Stimulated activated CD8-positive, alpha-beta memory T cell treated with anti-CD3 and anti-CD28 coated beads, Interleukin-12 subunit alpha, Interleukin-12 subunit beta, amount 100 ng/mL, for 24 hours (primary cell): Measurements from ENCODE around the gene ZNF70.
"Not testable (repeated sequence)": the region's sequence is repeated elsewhere in the genome, so short reads cannot be mapped to it uniquely, and the experiment has no call there.

Source experiments
- DNase-seq: peaks from one replicate; pipeline ENCODE4 v3.0.0-alpha.2; 2020; ENCODE audit errors: extremely low read depth

ZNF70 gene

GRCh38 chr22:23756891-23757290 lies 6.0 kb upstream of the ZNF70 start:
- no peak for DNase-seq

DNA sequence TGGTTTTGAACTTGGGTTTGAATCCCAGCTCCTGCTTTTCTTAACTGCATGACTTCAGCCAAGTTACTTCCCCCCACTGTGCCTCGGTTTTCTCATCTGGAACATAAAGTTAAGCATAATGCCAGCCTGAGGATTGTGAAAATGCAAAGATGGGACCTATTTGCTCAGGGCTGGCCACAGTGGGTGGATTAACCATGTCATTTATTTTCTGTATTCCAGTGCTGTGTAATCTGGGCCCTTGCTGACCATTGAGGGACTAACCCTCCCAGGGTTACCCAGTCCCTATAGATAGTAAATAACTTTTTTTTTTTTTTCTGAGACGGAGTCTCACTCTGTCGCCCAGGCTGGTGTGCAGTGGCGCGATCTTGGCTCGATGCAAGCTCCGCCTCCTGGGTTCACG lies 4.8 kb upstream of the ZNF70 start:
- DNase-seq: no peak

GRCh38 chr22:23754980-23755636 lies 4.2 kb upstream of the ZNF70 start:
- no peak for DNase-seq

DNA sequence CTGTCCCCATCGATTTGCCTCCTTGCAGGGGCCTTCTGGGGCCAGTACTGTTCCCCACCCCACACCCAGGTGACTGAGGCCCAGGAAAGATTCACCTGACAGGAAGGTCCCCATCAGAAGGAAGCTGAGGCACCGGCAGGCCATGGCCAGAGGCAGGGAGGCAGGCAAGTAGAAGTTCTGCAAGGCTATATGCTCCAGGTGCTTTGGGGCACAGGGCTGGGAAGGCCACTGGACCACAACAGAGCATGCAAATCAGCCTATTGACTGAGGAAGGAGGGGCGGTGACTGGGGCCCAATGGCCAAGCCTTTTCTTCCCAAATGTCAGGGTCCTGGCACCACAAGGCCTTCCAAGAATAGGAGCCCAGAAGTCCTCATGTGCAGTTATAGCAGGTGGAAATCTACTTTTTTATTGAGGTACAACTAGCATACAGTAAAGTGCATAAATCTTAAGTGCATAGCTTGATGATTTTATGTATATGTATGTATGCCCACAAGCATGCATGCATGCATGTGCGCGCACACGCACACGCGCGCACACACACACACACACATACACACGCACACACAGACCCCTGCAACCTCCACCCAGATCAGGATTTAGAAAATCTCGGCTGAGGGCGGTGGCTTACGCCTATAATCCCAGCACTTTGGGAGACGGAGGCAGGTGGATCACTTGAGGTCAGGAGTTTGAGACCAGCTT lies 3.5 kb upstream of the ZNF70 start, which contains the start of gene VPREB3:
VPREB3 (minus strand) TSS at position 206 of the 700 bp plus-strand sequence; CDS start at position 144, 62 bp downstream.
- DNase-seq: no peak

- no peak for DNase-seq
Measured at GRCh38 chr22:23753385-23753784, 2.5 kb upstream of the ZNF70 start.

DNA sequence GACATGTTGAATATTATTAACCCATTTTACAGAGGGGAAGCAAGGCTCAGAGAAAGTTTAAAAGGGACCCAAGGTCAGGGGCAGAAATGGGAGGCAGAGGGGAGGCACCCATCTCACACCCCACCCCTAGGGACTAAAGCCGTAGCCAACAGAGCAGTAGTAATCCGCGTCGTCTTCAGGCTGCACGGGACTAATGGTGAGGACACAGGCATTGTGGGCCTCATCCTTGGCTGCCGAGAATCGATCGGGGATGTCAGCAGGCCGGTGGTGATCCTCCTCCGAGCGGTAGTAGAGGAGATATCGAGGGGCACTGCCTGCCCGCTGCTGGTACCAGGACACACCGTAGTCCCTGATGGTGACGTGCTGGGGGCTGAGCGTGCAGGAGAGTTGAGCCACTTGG lies 1.8 kb upstream of the ZNF70 start:
- no peak for DNase-seq

GRCh38 chr22:23752090-23752691 lies 1.3 kb upstream of the ZNF70 start:
- DNase-seq: no peak

DNA sequence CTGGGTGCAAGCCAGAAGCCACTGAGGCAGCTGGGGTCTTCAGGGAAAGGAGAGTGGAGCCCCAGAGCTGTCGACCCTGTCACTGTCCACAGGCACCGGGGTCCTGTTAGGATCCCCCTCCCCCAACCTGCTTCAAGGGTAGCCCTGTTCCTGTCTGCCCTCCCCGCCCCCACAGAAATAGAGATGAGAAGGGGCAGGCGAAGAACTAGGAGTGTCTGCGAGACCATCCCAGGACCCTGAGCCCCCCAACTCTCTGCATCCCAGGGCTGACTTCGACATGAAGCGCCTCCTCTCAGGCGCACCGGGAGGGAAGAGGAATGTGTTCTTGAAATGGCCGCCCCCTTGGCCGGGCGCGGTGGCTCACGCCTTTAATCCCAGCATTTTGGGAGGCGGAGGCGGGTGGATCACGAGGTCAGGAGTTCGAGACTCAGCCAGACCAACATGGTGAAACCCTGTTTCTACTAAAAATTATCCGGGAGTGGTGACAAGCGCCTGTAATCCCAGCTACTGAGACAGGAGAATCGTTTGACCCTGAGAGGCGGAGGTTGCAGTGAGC lies 607 bp upstream of the ZNF70 start:
- no peak for DNase-seq

- no peak for DNase-seq
Measured at GRCh38 chr22:23750367-23750713, 572 bp downstream of the ZNF70 start.

DNA sequence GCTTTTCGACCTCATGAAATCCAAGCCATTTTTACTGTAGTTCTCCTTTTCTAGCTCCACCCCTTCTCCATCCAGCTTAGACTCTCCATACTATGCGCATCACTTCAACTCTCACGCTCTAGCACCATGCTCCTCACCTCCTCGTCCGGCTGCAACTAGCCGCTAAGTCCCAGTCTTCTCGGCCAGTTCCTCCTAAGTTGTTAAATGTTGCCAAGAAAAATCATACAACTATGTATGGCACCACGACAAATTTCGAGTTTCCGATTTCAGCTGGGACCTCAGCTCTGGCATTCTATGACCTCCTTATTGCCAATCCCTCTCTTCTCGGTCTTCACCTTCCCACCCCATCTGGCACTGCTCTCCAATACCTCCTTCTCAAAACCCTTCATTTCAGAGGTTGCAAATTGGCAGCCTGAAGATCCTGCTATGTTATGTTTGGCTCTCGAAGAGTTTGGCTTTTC lies 1.0 kb downstream of the ZNF70 start:
- DNase-seq: no peak

- DNase-seq: no peak
Measured at GRCh38 chr22:23745791-23746190, 5.1 kb downstream of the ZNF70 start.

DNA sequence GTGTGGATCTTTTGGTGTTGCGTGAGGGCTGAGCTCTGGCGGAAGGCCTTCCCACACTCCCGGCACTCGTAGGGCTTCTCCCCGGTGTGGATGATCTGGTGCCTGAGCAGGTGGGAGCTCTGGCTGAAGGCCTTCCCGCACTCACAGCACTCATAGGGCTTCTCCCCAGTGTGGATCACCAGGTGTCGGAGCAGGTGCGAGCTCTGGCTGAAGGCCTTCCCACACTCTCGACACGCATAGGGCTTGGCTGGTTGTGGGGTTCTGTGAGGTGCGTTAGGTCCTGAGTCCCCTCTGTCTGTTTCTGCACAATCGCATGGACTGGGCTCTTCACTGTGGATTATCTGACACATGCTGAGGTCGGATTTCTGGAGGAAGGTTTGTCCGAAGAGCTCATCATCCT lies 6.4 kb downstream of the ZNF70 start:
- DNase-seq: no peak

GRCh38 chr22:23744001-23744400 lies 6.9 kb downstream of the ZNF70 start:
- DNase-seq: no peak

DNA sequence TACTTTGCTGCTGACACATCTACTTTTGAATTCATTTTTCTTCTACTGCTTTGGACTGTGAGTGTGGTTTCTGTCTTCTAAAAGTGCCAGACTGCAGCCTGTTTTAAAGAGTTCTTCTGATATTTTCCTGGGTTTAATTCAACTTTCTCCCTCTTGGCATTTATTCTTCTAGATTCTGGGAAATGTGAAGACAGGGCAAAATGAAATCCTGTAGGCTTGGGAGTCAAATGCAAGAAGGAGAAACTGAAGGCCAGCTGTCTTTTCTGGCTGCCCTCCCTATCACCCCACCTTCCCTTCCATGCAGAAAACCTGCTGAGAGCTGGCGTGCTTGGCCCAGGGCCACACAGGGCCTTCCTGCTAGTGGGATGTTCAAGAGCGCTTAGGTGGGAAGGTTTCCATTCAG lies 7.6 kb downstream of the ZNF70 start:
- DNase-seq: no peak

DNA sequence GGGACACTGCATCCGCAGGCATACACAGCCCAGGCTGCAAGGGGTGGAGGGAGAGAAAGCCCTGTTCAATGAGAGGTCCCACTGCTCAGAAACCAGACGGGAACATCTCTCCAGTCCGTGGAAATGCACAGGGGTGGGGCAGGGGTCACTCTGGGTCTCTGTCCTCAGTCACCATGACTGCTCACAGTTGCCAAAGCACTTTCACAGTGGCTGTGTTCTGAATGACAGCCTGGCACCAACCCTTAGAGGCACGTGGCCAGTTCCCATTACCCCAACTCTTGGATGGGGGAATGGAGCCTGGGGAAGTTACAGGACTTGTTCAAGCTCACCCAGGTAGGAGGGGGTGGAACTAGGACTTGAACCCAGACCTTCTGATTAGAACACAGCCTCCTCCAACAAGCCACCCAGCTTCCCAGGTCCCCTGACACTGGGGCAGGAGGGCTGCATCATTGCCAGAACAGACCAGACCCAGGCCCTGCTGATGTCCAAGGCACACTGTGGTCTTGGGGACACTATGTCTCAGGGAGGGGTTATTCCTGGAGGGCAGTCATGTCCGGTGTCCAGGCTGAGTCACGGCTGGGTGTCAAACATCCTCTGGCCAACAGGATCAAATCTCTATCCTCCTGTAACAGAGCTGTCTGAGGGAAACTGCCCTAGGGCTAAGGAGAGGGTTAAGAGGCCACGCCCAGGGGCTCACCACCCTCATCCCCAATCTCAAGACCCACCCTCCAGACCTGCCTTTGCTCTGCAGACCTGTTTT lies 8.2 kb downstream of the ZNF70 start:
- no peak for DNase-seq

- no peak for DNase-seq
Measured at GRCh38 chr22:23737696-23738095, 13.2 kb downstream of the ZNF70 start.

DNA sequence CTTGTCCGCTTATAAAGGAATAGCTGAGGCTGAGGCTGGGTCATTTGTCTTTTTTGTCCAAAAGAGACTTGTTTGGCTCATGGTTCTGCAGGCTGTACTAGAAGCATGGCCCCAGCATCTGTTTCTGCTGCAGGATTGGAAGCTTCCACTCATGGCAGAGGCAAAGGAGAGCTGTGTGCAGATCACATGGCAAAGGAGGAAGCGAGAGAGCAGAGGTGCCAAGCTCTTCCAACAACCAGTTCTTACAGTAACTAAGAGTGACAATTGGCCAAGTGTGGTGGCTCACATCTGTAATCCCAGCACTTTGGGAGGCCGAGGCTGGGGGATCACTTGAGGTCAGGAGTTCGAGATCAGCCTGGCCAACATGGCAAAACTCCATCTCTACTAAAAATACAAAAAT lies 22.8 kb downstream of the ZNF70 start:
- not testable (repeated sequence) for DNase-seq

GRCh38 chr22:23722724-23723123 lies 28.2 kb downstream of the ZNF70 start:
- no peak for DNase-seq

DNA sequence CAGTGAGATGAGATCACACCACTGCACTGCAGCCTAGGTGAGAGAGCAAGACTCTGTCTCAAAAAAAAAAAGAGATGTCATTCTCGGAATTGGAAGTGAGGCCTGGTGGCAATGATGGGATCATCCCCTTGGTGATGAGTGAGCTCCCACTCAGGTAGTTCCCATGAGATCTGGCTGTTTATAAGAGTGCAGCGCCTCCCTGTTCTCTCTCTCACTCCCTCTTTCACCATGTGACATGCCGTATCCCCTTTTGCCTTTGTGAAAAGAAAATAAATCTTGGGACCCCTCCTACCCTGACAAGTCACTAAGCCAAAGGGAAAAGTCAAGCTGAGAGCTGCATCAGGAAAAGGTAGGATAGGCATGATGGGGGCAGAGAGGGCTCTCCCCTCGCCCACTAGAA lies 28.8 kb downstream of the ZNF70 start:
- no peak for DNase-seq

DNA sequence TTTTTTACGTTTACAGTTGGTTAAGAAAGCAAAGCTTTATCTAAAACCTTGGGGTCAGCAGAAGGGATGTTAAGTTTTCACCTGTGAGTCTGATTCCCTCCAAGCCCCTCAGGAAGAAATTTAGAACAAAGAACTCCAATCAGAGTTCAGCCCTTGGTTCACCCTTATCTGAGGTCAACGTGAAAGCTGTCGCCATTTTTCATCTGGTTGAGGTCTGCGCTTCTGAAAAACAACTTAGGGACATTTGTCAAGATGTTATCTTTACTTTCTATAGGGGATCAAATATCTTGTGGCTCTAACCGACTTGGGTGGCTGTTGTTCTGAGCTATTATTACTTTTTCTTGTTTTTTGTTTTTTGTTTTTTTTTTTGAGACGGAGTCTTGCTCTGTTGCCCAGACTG lies 30.1 kb downstream of the ZNF70 start:
- DNase-seq: no peak

GRCh38 chr22:23718371-23719165 lies 32.3 kb downstream of the ZNF70 start:
- no peak for DNase-seq
